ENCODE data around the gene BAX. TPM values are rescaled to one million over a fixed set of nuclear protein-coding genes. Genes with fewer than 3 reads are reported as not detected.

The BAX gene
- total RNA-seq, 1 donor = 38.0 TPM

DNA sequence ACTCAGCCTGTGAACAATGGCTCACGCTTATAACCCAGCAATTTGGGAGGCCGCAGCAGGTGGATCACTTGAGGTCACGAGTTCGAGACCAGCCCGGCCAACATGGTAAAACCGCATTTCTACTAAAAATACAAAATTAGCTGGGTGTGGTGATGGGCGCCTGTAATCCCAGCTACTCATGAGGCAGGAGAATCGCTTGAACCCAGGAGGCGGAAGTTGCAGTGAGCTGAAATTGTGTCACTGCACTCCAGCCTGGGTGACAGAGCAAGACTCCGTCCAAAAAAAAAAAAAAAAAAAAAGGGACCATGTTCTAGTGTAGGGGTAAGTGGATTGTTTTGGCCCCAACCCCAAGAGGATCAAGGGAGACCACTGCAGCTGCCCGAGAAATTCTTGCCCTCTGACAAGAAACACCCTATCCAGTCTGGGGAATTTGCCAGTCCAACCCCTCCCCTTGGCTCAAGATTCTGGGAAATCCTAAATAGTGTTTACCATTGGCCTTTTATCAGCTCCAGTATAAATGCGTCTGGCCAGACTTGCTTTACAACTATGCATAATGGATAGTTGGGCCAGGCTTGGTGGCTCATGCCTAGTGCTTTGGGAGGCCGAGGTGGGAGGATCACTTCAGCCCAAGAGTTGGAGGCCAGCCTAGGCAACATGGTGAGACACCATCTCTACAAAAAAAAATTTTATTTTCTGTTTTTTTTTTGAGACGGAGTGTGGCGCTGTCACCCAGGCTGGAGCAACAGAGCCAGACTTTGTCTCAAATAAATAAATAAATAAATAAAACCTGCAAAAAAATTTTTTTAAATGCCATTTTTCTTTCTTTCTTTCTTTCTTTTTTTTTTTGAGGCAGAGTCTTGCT, 26.3 kb upstream of the BAX start:
- no peak for DNase-seq (ENCODE audit: low read depth in 2 of 3, low spot score in 2 of 3)

DNA sequence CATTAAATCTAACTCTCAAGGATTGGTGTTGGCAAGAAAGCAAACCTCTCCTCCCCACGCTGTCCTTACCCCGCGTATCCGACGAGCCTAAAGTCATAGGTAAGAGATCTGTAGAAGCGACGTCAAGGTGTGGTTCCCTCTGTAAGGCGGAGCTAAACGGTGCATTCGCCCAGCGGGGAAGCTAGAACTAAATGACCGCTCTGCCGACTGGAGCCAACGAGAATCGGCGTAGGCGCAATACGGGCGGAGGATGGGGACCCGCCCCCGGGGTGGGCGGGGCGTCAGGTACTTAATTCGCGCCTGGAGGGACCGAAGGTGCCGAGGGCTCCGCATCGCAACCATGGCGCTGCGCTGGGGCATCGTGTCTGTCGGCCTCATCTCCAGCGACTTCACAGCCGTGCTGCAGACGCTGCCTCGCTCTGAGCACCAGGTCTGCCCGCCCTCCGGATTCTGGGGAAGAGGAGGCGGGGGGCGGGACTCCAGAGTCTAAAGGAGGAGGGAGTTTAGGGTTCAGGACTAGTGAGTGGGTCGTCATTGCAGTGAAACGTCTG, 21.2 kb upstream of the BAX start, which contains the start of gene DHDH:
DHDH (plus strand) TSS at position 318 of the 551 bp plus-strand sequence; CDS start at position 341, 23 bp downstream.
- DNase-seq (ENCODE audit: low read depth in 2 of 3, low spot score in 2 of 3) = peak; percentile 68 to 82 (median 80)

DNA sequence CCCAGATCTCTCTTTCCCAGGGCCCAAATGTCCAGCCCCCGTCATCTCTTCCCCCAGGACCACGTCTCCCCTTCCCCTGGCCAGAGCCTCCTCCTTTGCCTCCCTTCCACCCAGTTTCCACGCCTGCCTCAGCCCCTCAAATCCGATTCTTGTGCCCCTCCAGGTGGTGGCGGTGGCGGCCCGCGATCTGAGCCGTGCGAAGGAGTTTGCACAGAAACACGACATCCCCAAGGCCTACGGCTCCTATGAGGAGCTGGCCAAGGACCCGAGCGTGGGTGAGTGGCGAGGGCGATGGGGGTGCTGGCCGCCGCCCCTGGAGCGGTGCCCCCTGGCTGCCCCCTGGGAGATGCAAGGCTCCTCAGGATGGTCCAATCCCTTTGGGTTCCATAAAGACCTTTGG, 19.8 kb upstream of the BAX start:
- DNase-seq (ENCODE audit: low read depth in 2 of 3, low spot score in 2 of 3) = peak in 1 of 3 donors; percentile 26

DNA sequence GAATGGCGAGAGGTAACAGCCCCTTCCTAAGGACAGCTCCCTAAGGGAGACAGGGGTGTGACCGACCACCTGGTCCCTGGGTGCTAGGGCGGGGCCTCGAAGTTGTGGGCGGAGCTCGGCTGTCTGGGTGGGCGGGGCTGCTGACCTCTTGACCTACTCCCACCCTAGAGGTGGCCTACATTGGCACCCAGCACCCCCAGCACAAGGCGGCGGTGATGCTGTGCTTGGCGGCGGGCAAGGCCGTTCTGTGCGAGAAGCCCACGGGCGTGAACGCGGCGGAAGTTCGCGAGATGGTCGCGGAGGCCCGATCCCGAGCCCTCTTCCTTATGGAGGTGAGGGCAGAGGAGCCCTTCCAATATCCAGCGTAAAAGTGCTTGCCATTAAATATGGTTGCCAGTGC, 18.8 kb upstream of the BAX start:
- no peak for DNase-seq (ENCODE audit: low read depth in 2 of 3, low spot score in 2 of 3)

DNA sequence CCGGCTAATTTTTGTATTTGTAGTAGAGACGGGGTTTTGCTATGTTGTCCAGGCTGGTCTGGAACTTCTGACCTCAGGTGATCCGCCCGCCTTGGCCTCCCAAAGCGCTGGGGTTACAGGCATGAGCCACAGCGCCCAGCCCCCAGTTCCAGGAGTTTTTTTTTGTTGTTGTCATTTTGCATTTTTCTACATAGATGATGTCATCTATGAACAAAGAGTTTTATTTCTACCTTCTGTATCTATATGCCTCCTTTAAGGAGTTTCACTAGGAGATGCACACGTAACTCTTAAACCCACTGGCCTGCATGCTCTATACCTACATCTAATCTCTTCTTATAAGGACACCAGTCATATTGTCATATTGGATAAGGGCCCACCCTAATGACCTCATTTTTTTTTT, 16.4 kb upstream of the BAX start:
- no peak for DNase-seq (ENCODE audit: low read depth in 2 of 3, low spot score in 2 of 3)

DNA sequence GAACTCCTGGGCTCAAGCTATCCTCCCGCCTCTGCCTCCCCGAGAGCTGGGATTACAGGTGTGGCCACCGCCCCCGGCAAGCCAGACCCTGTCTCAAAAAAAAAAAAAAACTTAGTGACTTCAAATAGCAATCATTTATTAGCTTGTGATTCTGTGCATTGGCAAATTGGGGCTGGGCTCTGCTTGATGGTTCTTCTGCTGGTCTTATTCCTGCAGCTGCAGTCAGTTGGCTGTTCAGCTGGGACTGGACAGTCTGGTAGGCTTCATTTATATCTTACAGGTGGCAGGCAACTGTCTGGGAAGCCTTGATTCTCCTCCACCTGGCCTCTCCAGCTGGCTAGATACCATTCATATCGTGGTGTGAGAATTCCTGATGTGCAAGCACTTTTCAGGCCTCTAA, 13.8 kb upstream of the BAX start:
- DNase-seq (ENCODE audit: low read depth in 2 of 3, low spot score in 2 of 3) = no peak

DNA sequence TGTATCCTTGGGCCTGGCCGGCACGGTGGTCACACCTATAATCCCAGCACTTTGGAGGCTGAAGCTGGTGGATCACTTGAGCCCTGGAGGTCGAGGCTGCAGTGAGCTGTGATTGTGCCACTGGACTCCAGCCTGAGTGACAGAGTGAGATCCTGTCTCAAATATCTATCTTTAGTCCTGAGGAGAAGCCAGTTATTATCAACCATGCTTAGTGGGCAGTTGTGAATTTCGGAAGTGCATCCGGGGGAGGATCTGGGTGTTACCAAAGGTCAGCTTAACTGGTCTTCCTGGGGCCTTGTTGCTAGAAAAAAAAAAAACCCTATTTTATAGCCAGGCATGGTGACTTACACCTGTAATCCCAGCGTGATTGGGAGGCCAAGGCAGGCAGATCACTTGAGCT, 11.6 kb upstream of the BAX start:
- no peak for DNase-seq (ENCODE audit: low read depth in 2 of 3, low spot score in 2 of 3)

DNA sequence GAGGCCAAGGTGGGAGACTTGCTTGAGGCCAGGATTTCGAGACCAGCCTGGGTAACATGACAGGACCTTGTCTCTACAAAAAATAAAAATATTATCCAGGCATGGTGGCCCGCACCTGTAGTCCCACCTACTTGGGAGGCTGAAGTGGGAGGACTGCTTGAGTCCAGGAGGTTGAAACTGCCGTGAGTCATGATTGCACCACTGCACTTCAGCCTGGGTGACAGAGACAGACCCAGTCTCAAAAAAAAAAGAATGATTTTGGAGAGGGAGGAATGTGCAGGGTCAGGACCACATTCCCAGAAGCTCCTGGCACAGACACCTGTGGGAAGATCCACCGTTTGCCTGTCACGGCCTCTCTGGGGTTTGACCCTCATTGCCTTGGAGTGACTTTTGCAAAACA, 9.3 kb upstream of the BAX start:
- DNase-seq (ENCODE audit: low read depth in 2 of 3, low spot score in 2 of 3) = no peak

DNA sequence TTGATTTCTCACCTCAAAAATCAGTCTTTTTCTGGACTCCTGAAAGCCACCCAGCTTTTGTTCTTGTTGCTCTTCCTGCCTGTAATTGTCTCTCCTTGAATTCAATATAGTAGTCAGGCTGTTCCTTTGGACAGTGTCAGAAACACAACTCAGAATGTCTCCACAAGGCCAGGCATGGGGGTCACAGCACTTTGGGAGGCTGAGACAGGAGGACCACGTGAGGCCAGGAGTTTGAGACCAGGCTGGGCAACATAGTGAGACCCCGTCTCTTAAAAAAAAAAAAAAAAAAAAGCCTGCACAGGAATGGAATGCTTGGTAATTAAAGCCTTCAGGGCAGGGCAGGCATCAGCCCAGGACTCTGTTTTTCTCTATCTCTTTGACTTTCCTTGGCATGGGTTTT, 8.9 kb upstream of the BAX start:
- no peak for DNase-seq (ENCODE audit: low read depth in 2 of 3, low spot score in 2 of 3)

DNA sequence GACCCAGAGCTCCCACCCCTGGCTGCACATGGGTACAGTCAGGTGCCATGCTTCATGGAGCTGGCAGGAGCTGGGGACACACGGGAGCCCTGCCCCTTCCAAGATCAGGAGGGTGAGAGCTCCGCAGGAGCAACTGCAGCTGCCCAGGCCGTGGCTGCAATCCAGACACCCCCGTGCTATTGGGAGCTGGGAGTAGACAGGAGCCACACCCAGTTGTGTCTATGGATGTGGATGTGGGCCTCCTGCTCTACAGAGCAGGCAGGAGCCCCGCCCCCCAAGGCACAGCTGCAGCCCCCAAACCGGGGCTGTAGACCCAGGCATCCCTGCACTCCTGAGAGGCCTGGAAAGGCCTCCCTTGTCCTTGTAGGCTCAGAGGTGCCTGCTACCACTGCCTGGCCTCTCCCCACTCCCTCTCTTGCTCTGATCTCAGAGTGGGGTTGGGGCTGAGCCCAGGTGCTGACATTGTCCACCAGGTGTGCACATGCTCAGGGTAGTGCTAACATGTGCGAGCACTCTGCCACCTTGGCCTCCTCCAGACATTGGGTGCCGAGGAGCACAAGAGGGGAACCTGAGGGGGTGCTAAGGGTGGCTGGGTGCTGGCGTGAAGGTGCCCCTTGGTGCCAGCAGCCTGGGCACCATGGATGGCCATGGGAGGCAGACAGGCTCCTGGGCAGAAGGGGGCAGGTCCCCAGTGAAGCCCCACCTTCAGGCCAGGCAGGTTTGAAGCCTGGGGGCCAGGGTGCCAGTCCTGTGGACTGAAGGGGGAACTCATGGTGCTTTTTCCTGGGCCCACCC, 8.0 kb upstream of the BAX start:
- DNase-seq (ENCODE audit: low read depth in 2 of 3, low spot score in 2 of 3) = no peak

DNA sequence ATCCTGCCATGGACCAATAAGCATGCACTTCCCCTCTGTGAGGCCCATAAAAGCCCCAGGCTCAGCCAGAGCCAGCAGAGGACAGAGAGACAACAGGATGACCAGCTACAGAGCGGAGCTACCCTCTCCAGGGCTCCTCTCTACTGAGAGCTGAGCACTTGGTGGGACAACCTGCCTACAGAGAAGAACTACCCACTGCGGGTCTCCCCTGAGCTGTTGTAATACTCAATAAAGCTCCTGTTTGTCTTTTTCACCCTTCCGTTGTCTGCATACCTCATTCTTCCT, 7.5 kb upstream of the BAX start:
- no peak for DNase-seq (ENCODE audit: low read depth in 2 of 3, low spot score in 2 of 3)

DNA sequence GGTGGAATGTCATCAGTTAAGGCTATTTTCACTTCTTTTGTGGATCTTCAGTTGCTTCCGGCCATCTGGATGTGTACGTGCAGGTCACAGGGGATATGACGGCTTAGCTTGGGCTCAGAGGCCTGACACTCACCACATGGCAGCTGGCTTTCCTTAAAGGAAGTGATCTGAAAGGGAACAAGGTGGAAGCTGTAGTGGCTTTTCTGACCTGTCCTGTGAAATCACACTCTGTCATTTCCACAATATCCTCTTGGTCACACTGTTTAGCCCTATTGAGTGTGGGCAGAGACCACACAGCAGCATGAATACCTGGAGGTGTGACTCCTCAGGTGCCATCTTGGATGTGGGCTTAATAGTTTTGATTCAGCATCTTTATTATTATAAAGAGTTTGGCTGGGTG, 4.5 kb upstream of the BAX start:
- DNase-seq (ENCODE audit: low read depth in 2 of 3, low spot score in 2 of 3) = peak in 1 of 3 donors; percentile 21

DNA sequence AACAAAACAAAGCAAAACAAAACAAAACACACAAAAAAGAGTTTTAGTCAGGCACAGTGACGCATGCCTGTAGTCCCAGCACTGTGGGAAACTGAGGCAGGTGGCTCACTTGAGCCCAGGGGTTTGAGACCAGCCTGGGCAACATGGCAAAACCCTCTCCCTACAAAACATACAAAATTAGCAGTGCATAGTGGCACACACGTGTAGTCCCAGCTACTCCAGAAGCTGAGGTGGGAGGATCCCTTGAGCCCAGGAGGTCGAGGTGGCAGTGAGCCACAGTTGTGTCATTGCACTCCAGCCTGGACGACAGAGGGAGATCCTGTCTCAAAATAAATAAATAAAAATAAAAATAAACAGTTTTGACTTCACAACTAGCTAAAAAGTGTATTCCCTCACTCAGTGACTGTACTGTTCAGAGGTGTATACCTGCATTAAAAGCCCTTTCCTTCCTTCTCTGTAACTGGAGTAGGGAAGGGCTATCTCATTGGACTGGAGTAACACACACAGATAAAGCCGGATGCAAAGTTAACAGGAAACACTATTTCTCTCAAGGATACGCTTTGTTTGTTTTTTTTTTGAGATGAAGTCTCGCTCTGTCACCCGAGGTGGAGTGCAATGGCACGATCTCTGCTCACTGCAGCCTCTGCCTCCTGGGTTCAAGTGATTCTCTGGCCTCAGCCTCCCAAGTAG, 3.7 kb upstream of the BAX start:
- no peak for DNase-seq (ENCODE audit: low read depth in 2 of 3, low spot score in 2 of 3)

DNA sequence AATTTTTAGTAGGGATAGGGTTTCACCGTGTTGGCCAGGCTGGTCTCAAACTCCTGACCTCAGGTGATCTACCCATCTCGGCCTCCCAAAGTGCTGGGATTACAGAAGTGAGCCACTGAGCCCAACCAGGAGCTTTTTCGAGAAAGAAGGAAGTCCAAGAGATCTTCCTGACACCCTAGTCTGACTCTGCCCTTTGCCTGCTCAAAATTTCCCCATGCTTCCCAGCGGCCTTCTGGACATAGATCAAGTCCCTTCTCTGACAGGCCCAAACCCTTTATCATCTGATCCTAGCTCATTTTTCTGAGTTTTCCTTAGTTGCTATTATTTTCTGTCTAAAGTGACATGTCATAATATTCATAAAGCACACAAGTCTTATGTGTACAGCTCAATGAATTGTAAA, 1.5 kb upstream of the BAX start:
- DNase-seq (ENCODE audit: low read depth in 2 of 3, low spot score in 2 of 3) = no peak

DNA sequence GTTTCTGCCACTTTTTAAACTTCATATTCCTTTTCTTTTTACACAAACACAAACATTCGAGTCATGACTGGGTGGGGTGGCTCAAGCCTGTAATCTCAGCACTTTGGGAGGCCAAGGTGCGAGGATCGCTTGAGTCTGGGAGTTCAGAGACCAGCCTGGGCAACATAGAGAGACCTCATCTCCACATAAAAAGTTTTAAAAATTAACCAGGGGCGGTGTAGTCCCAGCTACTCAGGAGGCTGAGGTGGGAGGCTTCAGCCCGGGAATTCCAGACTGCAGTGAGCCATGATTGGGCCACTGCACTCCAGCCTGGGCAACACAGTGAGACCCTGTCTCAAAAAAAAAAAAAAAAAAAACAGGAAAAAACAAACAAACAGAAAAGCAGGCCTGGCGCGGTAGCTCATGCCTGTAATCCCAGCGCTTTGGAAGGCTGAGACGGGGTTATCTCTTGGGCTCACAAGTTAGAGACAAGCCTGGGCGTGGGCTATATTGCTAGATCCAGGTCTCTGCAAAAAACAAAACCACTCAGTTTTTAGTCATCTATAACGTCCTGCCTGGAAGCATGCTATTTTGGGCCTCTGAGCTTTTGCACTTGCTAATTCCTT, 583 bp upstream of the BAX start:
- DNase-seq (ENCODE audit: low read depth in 2 of 3, low spot score in 2 of 3) = no peak

DNA sequence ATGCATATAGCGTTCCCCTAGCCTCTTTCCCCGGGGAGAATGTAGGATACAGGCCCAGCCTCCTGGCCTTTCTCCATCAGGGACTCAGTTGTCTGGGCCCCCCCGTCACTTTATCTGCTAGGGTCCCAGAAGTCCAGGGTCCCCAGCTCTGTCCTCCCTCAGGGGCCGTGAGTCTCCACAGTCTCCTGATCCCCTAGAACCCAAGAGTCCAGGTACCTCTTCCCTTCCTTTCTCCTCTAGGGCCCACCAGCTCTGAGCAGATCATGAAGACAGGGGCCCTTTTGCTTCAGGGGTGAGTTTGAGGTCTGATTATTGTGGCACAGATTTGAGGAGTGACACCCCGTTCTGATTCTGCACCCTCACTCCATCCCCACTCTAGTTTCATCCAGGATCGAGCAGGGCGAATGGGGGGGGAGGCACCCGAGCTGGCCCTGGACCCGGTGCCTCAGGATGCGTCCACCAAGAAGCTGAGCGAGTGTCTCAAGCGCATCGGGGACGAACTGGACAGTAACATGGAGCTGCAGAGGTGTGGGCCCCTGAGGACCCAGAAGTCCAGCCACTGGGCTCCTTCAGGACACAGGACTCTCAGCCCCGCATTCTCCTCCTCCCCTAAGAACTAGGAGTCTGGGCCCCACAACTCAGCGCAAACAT, 758 bp downstream of the BAX start:
- DNase-seq (ENCODE audit: low read depth in 2 of 3, low spot score in 2 of 3) = no peak

DNA sequence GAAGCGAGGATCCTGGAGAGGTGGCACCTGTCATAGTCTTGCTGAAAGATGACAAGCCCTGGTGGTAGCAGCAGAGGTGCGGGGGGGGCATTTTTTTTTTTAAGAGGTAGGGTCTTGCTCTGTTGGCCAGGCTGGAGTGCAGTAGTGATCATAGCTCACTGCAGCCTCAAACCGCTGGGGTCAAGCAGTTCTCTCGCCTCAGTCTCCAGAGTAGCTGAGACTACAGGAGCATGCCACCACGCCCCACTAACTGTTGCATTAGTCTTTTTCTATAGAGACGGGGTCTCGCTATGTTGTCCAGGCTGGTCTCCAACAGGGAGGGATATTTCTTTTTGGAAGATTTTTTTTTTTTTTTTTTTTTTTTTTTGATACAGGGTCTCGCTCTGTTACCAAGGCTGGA, 3.3 kb downstream of the BAX start:
- no peak for DNase-seq (ENCODE audit: low read depth in 2 of 3, low spot score in 2 of 3)

DNA sequence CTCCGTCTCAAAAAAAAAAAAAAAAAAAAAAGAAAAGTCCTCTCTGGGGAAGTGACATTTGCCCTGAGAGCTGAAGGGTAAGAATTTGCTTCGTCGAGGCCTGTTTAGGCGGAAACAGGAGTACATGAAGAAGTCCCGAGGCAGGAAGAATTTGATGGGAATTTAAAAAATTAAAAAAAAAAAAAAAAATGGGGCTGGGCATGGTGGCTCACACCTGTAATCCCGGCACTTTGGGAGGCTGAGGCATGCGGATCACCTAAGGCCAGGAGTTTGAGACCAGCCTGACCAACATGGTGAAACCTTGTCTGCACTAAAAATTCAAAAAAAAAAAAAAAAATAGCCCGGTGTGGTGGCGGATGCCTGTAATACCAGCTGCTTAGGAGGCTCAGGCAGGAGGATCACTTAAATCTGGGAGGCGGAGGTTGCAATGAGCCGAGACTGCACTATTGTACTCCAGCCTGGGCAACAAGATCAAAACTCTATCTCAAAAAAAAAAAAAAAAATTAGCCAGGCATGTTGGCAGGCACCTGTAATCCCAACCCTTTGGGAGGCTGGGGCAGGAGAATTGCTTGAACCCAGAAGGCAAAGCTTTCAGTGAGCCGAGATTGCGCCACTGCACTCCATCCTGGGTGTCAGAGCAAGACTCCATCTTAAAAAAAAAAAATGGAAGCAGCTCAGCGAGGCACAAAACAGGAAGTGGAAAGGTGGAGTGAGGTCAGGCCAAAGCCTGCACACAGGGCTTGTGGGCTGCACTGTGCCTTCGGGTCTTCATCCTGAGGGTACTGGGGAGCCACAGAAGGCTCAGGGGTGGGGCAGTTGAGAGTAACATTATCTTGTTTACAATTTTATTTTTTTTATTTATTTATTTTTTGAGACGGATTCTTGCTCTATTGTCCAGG, 4.9 kb downstream of the BAX start:
- DNase-seq (ENCODE audit: low read depth in 2 of 3, low spot score in 2 of 3) = peak in 1 of 3 donors; percentile 25

DNA sequence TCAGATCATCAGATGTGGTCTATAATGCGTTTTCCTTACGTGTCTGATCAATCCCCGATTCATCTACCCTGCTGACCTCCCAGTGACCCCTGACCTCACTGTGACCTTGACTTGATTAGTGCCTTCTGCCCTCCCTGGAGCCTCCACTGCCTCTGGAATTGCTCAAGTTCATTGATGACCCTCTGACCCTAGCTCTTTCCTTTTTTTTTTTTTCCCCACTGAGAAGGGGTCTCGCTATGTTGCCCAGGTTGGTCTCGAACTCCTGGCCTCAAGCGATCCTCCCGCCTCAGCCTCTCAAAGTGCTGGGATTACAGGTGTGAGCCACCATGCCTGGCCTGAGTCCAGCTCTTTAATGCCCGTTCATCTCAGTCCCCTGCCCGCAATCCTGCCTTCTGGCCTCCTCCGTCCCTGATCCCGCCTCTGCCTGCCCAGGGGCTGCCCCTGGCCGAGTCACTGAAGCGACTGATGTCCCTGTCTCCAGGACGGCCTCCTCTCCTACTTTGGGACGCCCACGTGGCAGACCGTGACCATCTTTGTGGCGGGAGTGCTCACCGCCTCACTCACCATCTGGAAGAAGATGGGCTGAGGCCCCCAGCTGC, 6.5 kb downstream of the BAX start:
- no peak for DNase-seq (ENCODE audit: low read depth in 2 of 3, low spot score in 2 of 3)

All from hematopoietic multipotent progenitor cell (in vitro differentiated cells).